ENCODE results near the gene GADD45G. TPM values are rescaled to one million over a fixed set of nuclear protein-coding genes. Genes with fewer than 3 reads are reported as not detected.

Gene GADD45G
- total and polyA plus RNA-seq, 7 donors = 5.7 to 37.8 (median 19.7) TPM

- intact Hi-C loops (cut with DNase I) = no loop called here
- 81 to 88% methylated on average over 5 of the region's 5 CpGs for whole genome bisulfite sequencing, 2 donors
- H3K4me1 ChIP-seq = peaks cover 0 to 63% (median 57%) of the 10 kb centered on the region in 4 donors
- H3K27me3 ChIP-seq = no peaks in the 10 kb centered on the region
- H3K9me3 ChIP-seq = no peaks in the 10 kb centered on the region
- no peak overlapping the region for H3K4me3 ChIP-seq
- H3K27ac ChIP-seq = no peak overlapping the region
- TF ChIP-seq CTCF (IDR thresholded peaks at IDR 0.05) = no peak
- no peak for TF ChIP-seq EP300 (IDR thresholded peaks at IDR 0.05)
- no peak for TF ChIP-seq POLR2AphosphoS5 (IDR thresholded peaks at IDR 0.05)
- TF ChIP-seq POLR2A (IDR thresholded peaks at IDR 0.05) = no peak
- DNase-seq = no peak
- no peaks in the 10 kb centered on the region for H3K36me3 ChIP-seq
Observed at GRCh38 chr9:89635816-89636215, 31.0 kb downstream of the GADD45G start.

GRCh38 chr9:89637787-89638186 lies 33.0 kb downstream of the GADD45G start:
- intact Hi-C loops (cut with DNase I) = no loop called here
- H3K4me1 ChIP-seq = peaks cover 0 to 44% (median 42%) of the 10 kb centered on the region in 4 donors
- no peaks in the 10 kb centered on the region for H3K27me3 ChIP-seq
- DNase-seq = no peak
- TF ChIP-seq POLR2A (IDR thresholded peaks at IDR 0.05) (no peak), POLR2AphosphoS5 (IDR thresholded peaks at IDR 0.05) (no peak), CTCF (IDR thresholded peaks at IDR 0.05) (no peak), EP300 (IDR thresholded peaks at IDR 0.05) (no peak)
- no peaks in the 10 kb centered on the region for H3K36me3 ChIP-seq
- H3K9me3 ChIP-seq = no peaks in the 10 kb centered on the region
- peak overlapping the region in 2 of 4 donors; percentile 82 to 86 for H3K27ac ChIP-seq
- no peak overlapping the region for H3K4me3 ChIP-seq
- 91% methylated on average over 6 of the region's 6 CpGs for WGBS, 2 donors

- intact Hi-C loops (cut with DNase I) = no loop called here
- WGBS, 2 donors = 72 to 76% methylated on average over 5 of the region's 5 CpGs
- Histone ChIP-seq H3K4me1 (peaks cover 0 to 40% (median 39%) of the 10 kb centered on the region in 4 donors), H3K9me3 (no peaks in the 10 kb centered on the region), H3K4me3 (no peak overlapping the region), H3K36me3 (no peaks in the 10 kb centered on the region), H3K27ac (peak overlapping the region; percentile 79 to 86 (median 81)), H3K27me3 (no peaks in the 10 kb centered on the region)
- TF ChIP-seq POLR2A (IDR thresholded peaks at IDR 0.05) (no peak), EP300 (IDR thresholded peaks at IDR 0.05) (no peak), CTCF (IDR thresholded peaks at IDR 0.05) (no peak), POLR2AphosphoS5 (IDR thresholded peaks at IDR 0.05) (no peak)
- DNase-seq = no peak
Observed at GRCh38 chr9:89638359-89638758, 33.5 kb downstream of the GADD45G start.

GRCh38 chr9:89638893-89639292 lies 34.1 kb downstream of the GADD45G start:
- 91 to 92% methylated on average over 5 of the region's 5 CpGs for WGBS, 2 donors
- peak overlapping the region; percentile 79 to 86 (median 81) for H3K27ac ChIP-seq

More at GRCh38 chr9:89638893-89639292, 34.1 kb downstream of the GADD45G start:
- intact Hi-C loops (cut with DNase I) = no loop called here
- Histone ChIP-seq H3K36me3 (no peaks in the 10 kb centered on the region), H3K9me3 (no peaks in the 10 kb centered on the region), H3K4me3 (no peak overlapping the region), H3K27me3 (no peaks in the 10 kb centered on the region), H3K4me1 (peaks cover 0 to 40% (median 39%) of the 10 kb centered on the region in 4 donors)
- TF ChIP-seq EP300 (IDR thresholded peaks at IDR 0.05) (no peak), POLR2A (IDR thresholded peaks at IDR 0.05) (no peak), CTCF (IDR thresholded peaks at IDR 0.05) (no peak)
- DNase-seq = no peak

All from sigmoid colon (tissue), 7 donors.